ENCODE measurements around the gene MAMDC4.
"Not testable (repeated sequence)": the region's sequence is repeated elsewhere in the genome, so short reads cannot be mapped to it uniquely, and the experiment has no call there.

The MAMDC4 gene

DNA sequence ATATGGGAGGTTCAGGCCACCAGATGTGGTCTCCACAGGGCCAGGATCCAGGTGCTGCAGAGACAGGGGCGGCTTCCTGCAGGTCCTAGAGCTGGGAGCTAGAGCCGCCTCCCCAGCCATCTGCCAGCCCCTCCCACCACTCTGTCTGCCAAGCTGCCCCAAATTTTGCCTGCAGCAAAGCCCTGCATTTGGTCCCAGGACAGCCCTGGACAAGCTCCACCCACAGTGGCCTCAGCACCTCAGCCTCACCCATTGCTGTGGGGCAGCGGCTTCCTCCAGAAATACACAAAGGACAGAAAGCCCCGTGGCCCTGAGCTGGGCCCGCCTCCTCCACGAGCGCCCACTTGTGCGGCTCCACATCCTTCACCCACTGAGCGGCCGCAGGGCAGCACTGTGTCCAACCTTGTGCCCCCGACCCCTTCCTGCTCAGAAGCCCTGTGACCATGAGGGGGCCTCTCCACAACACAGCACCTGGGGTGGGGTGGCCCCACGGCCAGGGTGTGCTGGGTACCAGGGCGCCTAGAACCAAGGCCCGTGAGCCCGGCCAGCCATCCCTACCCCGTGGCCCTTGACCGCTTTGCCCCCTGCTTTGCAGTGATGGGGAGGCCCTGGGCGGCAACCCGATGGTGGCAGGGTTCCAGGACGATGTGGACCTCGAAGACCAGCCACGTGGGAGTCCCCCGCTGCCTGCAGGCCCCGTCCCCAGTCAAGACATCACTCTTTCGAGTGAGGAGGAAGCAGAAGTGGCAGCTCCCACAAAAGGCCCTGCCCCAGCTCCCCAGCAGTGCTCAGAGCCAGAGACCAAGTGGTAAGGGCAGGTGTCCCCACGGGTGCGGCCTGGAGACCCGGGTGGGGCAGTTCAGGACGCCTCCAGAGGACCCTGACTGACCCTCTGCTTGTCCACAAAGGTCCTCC lies 13.6 kb upstream of the MAMDC4 start:
- DNase-seq, result no peak

DNA sequence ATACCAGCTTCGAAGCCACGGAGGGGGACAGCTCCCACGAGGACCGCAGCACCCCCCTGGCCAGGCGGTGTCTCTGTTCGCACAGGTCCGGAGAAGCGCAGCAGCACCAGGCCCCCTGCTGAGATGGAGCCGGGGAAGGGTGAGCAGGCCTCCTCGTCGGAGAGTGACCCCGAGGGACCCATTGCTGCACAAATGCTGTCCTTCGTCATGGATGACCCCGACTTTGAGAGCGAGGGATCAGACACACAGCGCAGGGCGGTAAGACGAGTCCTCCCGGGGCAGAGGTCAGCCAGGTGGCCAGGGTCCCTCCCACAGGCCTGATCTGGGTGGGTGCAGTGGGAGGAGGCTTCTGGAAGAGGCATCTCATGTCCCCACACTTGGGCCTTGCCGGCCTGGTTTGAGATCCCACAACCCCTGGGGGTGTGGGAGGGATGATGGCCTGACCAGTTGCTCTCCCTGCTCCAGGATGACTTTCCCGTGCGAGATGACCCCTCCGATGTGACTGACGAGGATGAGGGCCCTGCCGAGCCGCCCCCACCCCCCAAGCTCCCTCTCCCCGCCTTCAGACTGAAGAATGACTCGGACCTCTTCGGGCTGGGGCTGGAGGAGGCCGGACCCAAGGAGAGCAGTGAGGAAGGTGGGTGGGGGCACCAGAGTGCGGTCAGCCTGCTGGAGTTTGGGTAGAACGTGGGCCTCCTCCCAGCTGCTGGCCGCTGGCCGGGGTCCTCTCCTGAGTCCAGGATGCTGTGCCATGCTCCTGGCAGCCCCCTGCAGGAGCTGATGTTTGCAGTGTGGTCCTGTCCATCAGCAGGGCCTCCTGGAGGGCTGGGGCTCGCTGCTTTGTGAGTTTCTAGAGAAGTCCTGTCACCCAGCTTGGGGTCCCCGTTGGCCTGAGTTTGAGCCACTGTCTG lies 12.7 kb upstream of the MAMDC4 start:
- no peak for DNase-seq

- DNase-seq, result peak in 1 of 56 donors; percentile 24
Measured at GRCh38 chr9:136840140-136840876, 11.8 kb upstream of the MAMDC4 start.

GRCh38 chr9:136840877-136841645 lies 11.1 kb upstream of the MAMDC4 start:
- DNase-seq, result peak in 53 of 56 donors; percentile 29 to 91 (median 74)

DNA sequence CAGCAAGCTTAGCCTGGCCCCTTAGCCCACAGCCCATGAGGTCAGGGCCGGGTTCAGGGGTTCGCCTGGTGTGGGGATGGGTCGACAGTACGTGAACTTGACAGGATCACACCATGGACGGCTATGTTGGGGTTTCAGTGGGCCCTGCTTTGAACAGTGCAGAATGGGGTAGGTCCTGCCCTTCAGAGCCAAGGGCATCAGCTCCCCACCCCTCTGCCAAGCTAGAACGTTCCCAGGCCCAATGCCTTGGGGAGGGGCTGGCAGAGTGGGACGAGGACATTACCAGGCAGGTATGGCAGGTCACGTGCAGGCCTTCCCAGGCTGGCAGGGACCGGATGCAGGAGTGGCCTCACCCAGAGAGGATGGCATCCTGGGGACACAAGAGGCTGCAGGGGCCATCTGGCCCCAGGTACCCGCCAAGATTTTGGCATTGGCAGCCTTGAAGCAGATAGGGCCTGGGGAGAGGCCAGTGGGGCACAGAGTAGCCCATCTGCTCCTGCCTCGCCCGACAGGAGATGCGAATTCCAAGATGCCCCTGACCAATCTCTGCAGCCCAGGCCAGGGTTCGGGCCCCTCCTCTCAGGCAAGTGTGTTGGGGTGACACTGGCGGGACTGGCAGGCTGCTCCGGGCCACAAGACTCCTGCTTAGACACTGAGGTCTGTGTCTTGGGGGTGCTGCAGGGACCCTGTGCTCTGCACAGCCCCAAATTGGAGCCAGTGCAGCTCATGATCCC lies 10.3 kb upstream of the MAMDC4 start:
- DNase-seq, result not testable (repeated sequence)

- DNase-seq, result peak in 55 of 56 donors; percentile 20 to 85 (median 66)
Measured at GRCh38 chr9:136842380-136842948, 9.7 kb upstream of the MAMDC4 start, which contains the start of gene AJM1. AJM1 (plus strand) TSS chr9:136842478; CDS start chr9:136844415, 1,937 bp downstream.

DNA sequence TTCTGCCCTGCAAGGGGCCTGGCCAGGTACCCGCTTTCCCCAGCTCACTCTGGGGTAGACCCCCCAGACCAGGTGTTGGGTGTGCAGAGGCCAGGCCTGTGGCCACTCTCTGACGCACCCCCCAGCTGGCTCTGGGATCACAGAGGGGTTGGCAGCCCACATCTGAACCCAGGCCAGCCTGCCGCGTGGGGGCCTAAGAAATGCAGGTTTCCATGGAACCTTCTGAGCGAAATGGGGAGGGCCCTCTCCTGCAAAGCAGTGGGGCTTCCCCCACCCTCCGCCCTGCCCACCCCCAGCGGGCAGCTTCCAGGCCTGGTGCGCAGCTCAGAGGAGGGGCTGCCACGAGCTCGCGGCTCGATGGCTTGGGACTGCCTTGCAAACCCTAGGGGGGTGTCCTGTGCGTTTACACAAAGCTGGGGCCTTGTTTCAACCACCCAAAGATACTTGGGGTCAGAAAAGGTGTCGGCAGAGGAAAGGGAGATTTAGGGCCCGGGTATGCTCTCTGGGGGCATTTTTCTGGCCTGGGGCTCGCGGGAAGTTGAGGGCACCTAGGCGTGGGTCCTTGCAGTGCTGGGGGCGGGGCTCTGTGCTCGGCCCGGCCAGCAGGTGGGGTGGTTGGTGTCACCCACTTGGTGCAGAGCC lies 8.9 kb upstream of the MAMDC4 start:
- peak in 22 of 56 donors; percentile 17 to 73 (median 38) for DNase-seq

- DNase-seq, result peak in 8 of 56 donors; percentile 18 to 61 (median 34)
Measured at GRCh38 chr9:136843801-136844740, 8.1 kb upstream of the MAMDC4 start.

DNA sequence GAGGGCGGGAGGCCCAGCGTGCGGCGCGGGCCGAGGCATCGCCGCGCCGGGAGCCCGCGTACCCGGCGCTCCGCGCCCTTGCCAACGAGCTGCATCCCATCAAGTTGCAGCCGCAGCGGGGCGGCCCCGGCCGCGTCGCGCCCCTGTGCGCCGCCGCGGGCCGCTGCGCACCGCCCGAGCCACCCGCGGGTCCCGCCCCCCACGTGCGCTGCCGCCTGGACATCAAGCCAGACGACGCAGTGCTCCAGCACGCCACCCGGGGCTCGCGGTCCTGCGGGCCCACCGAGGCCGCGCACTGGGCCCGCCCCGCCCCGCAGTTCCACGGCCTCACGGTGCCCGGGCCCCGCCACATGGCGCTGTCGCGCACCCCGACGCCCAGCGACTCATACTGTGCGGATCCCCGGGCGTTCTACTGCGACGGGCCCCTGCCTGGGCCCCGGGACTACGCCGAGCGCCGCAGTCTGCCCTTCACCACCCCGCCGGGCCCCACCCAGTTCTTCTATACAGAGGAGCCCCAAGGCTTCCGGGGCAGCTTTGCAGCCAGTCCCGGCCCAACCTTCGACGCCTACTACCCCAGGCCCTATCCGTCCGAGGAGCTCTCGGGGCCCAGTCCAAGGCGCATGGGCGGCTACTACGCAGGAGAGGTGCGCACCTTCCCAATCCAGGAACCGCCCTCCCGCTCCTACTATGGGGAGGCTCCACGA lies 7.2 kb upstream of the MAMDC4 start:
- DNase-seq, result no peak

GRCh38 chr9:136845465-136846260 lies 6.5 kb upstream of the MAMDC4 start:
- no peak for DNase-seq

DNA sequence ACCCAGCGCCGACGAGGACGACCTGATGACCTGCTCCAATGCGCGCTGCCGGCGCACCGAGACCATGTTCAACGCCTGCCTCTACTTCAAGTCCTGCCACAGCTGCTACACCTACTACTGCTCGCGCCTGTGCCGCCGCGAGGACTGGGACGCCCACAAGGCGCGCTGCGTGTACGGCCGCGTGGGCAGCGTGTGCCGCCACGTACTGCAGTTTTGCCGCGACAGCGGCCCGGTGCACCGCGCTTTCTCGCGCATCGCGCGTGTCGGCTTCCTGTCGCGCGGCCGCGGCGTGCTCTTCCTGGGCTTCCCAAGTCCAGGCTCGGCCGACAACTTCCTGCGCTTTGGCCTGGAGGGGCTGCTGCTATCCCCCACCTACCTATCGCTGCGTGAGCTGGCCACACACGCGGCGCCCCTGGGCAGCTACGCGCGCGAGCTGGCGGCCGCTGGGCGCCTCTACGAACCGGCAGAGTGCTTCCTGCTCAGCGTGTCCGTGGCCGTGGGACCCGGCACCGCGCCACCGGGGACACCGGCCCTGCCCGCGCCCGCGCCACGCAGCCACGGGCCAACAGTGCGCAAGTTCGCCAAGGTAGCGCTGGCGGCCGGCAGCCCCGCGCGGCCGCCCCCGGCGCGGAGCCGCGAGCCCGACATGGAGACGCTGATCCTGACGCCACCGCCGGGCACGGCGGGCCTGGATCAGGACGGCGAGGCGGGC lies 5.6 kb upstream of the MAMDC4 start:
- DNase-seq, result no peak

DNA sequence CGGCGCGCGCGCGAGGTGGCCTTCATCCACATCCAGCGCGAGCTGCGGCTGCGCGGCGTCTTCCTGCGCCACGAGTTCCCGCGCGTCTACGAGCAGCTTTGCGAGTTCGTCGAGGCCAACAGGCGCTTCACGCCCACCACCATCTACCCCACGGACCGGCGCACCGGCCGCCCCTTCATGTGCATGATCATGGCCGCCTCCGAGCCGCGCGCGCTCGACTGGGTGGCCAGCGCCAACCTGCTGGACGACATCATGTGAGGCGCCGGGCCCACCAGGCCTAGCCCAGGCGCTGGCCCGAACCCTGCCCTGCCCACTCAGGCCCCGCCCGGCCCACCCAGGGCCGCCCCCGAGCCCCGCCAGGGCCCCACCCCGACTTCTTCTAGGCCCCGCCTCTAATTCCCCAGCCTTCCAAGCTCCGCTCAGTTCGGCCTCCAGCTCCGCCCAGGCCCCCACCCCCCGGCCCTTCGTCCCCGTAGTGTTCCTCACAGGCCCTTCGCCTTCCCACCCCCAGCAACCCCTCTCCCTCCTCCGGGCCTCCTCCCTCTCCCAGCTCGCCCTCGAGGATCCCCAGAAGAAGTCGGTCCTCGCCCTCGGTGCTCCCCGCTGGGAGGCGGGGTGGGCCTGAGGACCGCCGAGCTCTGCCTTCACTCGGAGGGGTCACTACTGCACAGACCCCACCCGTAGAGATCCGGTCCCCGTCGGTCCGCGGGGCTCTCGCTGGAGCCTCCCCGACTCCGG lies 4.9 kb upstream of the MAMDC4 start:
- no peak for DNase-seq

DNA sequence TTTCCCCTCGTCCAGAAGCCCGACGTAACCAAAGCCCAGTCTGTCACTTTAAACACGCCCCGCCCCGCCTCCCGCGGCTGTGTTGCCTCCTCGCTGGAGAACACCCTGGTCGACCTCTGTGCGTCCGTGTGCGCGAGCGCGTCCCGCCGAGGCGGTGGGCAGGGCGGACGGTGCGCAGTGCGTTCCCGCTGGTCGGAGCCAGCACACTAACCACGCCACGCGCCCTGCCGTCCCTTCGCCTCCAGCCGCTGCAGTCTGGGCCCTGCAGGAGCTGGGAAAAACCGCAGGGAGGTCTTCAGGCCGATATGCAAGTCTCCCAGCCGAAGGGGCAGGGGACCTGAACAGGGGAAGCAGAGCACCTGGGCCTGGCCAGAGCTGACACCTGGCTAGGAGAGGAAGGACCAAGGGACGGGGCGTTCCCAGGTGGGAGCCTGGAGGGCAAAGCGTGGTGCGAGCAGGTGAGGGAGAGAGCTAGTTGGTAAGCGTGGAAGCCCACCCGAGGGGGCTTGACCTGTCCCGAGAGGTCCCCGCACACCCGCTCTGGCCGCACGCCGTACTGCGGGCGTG lies 4.2 kb upstream of the MAMDC4 start:
- DNase-seq, result peak in 2 of 56 donors; percentile 33 to 46

GRCh38 chr9:136848393-136849037 lies 3.6 kb upstream of the MAMDC4 start:
- DNase-seq, result peak in 2 of 56 donors; percentile 51 to 71

Data from amygdala (tissue), 56 donors.